Endometrium (tissue), 2 donors: ENCODE measurements around the gene TRPM4.

ENCODE experiments used
- FAIRE-seq: peaks from 2 replicates; lab custom pipeline; 2012; peaks lifted over from hg19 to GRCh38; lab: Jason Lieb, UNC
- donor health status: control.
- donor health status: control.

TRPM4 gene

GRCh38 chr19:49231804-49232203 lies 74.2 kb downstream of the TRPM4 start:
- no peak for FAIRE-seq

- no peak for FAIRE-seq
Measured at GRCh38 chr19:49233163-49233562, 75.6 kb downstream of the TRPM4 start.

GRCh38 chr19:49241769-49242168 lies 84.2 kb downstream of the TRPM4 start:
- FAIRE-seq, result no peak

- FAIRE-seq, result no peak
Measured at GRCh38 chr19:49243129-49243528, 85.5 kb downstream of the TRPM4 start.

- FAIRE-seq, result no peak
Measured at GRCh38 chr19:49243726-49244125, 86.1 kb downstream of the TRPM4 start.

GRCh38 chr19:49244256-49244655 lies 86.7 kb downstream of the TRPM4 start:
- FAIRE-seq, result no peak

- FAIRE-seq, result no peak
Measured at GRCh38 chr19:49247676-49248075, 90.1 kb downstream of the TRPM4 start.

GRCh38 chr19:49249933-49250332 lies 92.3 kb downstream of the TRPM4 start:
- FAIRE-seq, result no peak

- FAIRE-seq, result no peak
Measured at GRCh38 chr19:49255674-49256073, 98.1 kb downstream of the TRPM4 start.

GRCh38 chr19:49256691-49257090 lies 99.1 kb downstream of the TRPM4 start:
- FAIRE-seq, result no peak
